IPS-11a (cell line): ENCODE measurements around the gene FOXP1.

Experiments
- H3K4me3 ChIP-seq: one replicate; pipeline ENCODE4 v1.5.1; 2013; ENCODE audit warnings: low read depth, low read length, control low read depth

FOXP1 gene

DNA sequence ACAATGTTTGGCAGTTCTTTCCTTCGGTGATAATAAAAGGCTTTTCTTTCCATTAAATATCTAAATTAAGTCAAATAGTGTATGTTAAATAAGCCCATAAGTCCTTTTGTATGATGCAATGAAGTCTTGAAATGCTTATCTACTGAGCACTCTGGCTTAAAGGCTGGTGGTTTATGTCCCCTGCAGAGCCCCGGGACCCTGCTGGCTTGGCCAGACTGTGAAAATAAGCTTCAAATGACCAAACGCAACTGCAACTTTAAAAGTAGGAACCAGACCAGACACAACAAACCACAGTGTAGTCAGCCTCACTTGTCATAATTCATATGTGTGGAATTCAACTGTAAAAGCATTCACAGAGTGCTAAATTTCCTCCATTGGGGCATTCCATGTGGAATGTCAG, 72.5 kb downstream of the FOXP1 start:
- H3K4me3 ChIP-seq = no peak overlapping the region

DNA sequence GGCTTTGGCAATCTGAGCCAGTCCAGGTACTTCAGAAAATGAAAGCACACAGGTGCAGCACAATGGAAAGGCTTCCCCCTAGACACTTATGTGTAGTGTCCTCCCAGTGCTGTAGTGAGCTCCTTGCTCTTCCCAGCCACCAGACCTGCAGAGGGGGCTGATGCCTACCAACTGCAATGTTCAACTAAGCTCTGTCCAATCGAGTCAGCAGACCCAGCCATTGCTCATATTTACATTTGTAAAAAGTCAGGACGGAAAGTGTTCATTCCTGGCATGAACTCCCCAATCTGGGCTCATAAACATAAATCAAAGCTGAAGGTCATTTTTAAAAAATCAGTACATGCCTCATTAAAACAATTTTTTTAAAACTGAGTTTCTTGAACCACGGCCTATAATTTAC, 73.0 kb downstream of the FOXP1 start:
- no peak overlapping the region for H3K4me3 ChIP-seq

DNA sequence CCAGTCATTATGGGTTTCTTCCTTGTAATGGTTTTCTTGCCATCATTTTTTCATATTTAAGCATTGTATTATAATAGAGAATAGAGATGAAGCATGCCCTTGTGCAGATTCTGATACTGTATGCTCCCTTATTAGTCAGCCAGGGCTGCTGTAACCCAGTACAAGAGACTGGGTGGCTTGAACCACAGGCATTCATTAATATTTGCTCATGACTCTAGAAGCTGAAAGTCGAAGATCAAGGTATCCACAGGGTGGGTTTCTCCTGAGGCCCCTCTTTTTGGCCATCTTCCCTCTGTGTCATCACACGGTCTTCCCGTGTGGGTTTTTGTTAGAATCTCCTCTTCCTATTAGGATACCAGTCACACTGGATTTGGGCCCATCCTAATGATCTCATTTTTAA, 74.5 kb downstream of the FOXP1 start:
- H3K4me3 ChIP-seq = no peak overlapping the region

- H3K4me3 ChIP-seq = no peak overlapping the region
Measured at GRCh38 chr3:71505767-71506350, 77.7 kb downstream of the FOXP1 start.

GRCh38 chr3:71504250-71505036, 79.1 kb downstream of the FOXP1 start:
- no peak overlapping the region for H3K4me3 ChIP-seq

GRCh38 chr3:71503525-71504249, 79.8 kb downstream of the FOXP1 start:
- H3K4me3 ChIP-seq = no peak overlapping the region

DNA sequence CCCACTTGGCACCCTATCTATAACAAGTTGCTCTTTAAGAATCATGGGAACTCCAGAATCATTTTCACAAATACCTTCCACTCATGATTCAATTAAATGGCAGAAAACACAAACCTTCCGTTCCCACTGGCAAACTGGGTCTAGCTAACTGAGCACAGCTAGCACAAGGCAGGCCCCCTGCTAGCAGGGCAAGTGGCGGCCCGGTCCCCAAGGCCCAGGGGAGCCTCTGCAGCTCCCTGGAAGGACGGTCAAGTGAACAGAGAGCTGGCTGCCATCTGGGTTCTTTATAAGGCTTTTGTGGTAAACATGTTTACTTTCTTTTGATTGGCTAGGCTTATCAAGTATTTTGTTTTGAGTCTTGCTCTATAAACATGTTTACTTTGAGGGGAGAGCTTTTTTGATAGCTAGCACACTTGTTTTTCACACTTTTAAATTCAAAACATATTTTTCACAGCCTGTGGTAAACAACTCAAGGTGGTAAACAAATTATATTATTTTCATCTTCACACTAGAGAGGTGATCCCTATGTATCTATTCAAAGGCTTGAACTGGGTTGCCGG, 81.4 kb downstream of the FOXP1 start:
- H3K4me3 ChIP-seq = no peak overlapping the region

DNA sequence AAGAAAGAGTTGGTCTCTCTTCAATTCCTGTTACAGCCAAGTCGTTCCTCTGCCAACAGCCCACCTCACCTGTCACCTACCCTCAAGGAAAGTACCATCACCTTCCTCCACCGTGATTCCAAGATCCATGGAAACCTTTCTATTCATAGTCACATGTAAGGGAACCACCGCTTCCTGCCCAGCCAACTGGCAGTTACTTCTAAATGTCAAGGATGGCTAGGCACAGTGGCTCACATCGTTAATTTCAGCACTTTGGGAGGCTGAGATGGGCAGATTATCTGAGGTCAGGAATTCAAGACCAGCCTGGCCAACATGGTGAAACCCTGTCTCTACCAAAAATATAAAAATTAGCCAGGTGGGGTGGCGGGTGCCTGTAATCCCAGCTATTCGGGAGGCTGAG, 82.8 kb downstream of the FOXP1 start:
- no peak overlapping the region for H3K4me3 ChIP-seq

DNA sequence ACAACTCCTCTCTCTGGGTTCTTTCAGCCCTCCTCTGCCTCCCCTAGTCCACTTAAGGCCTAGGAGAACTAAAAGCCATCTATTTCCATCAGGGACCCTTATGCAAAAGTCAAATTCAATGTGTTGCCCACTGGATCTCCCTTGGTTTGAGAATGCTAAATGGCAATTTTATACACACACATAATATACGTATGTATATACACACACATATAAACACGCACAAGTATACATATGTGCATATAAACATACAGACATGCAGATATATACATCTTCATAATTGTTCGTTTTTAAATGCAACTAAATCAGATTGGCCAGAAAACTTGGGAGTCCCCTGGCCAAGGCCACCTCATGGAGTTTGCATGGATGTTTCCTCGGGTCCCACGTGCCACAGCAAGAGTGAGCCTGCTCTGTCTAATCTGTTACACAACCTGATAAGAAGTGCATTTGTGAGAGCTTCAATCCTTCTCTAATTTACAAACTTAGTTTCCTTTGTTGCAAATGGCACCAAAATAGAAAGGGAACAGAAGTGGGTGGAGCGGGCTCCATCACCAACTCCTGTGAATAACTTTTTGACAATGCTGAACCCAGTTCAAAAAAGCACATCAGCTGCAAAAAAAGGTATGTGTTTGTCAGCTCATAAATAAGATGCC, 84.2 kb downstream of the FOXP1 start:
- H3K4me3 ChIP-seq = no peak overlapping the region

- H3K4me3 ChIP-seq = no peak overlapping the region
Measured at GRCh38 chr3:71498543-71498942, 85.0 kb downstream of the FOXP1 start.

- no peak overlapping the region for H3K4me3 ChIP-seq
Measured at GRCh38 chr3:71497971-71498444, 85.5 kb downstream of the FOXP1 start.

GRCh38 chr3:71497367-71497897, 86.1 kb downstream of the FOXP1 start:
- H3K4me3 ChIP-seq = no peak overlapping the region

- H3K4me3 ChIP-seq = no peak overlapping the region
Measured at GRCh38 chr3:71495708-71496472, 87.6 kb downstream of the FOXP1 start.

GRCh38 chr3:71494212-71494611, 89.3 kb downstream of the FOXP1 start:
- no peak overlapping the region for H3K4me3 ChIP-seq

GRCh38 chr3:71492974-71493771, 90.4 kb downstream of the FOXP1 start:
- no peak overlapping the region for H3K4me3 ChIP-seq

DNA sequence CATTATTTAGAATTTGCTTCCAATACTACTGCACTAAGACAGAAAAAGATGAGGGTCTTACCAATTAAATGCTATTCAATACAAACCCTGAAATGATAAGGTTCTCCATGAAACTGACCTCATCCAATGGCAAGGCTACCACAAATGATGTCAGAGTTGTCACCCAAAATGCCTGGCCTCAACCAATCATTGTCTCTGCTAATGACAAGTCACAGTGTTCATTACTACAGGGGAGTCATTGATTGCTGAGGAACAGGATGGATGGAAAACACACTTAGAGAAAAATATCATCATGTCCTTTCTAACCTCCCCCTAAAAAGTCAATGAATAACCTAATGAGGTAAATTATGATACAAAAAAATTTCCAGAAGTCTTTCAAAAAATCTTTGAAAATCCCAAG, 91.0 kb downstream of the FOXP1 start:
- no peak overlapping the region for H3K4me3 ChIP-seq

DNA sequence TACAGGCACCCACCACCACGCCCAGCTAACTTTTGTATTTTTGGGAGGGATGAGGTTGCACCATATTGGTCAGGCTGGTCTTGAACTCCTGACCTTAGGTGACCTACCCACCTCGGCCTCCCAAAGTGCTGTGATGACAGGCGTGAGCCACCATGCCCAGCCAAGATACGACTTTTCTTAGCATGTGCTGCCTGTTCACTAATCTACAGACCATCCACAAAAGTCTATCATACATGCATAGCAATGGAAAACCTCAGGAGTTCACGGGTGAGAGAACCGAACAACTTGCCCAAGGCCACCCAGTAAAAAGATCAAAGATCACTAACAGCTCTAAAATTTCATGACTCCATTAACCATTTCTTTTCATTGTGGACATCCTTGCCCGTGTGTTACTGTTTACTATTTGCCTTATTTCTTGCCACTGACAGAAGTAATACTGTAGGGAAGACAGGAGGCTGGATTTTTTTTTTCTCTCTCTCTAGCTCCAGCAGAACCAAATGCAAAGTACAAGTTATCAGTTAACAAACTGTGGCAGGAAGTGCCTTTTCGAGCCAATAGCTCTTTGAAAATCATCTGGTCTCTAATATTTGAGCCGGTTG, 92.3 kb downstream of the FOXP1 start:
- no peak overlapping the region for H3K4me3 ChIP-seq

- H3K4me3 ChIP-seq = no peak overlapping the region
Measured at GRCh38 chr3:71490692-71491091, 92.8 kb downstream of the FOXP1 start.

- H3K4me3 ChIP-seq = no peak overlapping the region
Measured at GRCh38 chr3:71489315-71489761, 94.2 kb downstream of the FOXP1 start.
